ENCODE results near the gene GRM8. TPM values are rescaled to one million over a fixed set of nuclear protein-coding genes. Genes with fewer than 3 reads are reported as not detected.

GRM8 gene
- polyA plus RNA-seq, 1 donor from 2014 or later, result 1.5 TPM

GRCh38 chr7:127021019-127021738 lies 231.6 kb downstream of the GRM8 start:
- no peaks in the 10 kb centered on the region for H3K9me3 ChIP-seq (ENCODE audit: low read length)
- H4K20me1 ChIP-seq (ENCODE audit: insufficient read depth), result no peaks in the 10 kb centered on the region
- no peak overlapping the region for H3K4me3 ChIP-seq (ENCODE audit: low read length)
- H3K9ac ChIP-seq (ENCODE audit: low read length), result no peak overlapping the region
- no peaks in the 10 kb centered on the region for H3F3A ChIP-seq (ENCODE audit: insufficient read depth, low read length, poor library complexity, severe bottlenecking)
- no peaks in the 10 kb centered on the region for H3K36me3 ChIP-seq (ENCODE audit: insufficient read depth, low read length)
- H3K27ac ChIP-seq (ENCODE audit: low read length), result no peak overlapping the region
- no peaks in the 10 kb centered on the region for H3K27me3 ChIP-seq (ENCODE audit: insufficient read depth, low read depth, low read length)
- TF ChIP-seq TAF1 (IDR thresholded peaks at IDR 0.05; ENCODE audit: low read depth) (no peak), SMC3 (conservative IDR thresholded peaks at IDR 0.05; ENCODE audit: poor library complexity) (no peak), RAD21 (conservative IDR thresholded peaks at IDR 0.05) (no peak), POLR2AphosphoS5 (IDR thresholded peaks at IDR 0.05) (no peak), EZH2 (IDR thresholded peaks at IDR 0.05; ENCODE audit: borderline replicate concordance, insufficient read depth, low read length, poor library complexity, severe bottlenecking) (no peak), CTCF (IDR thresholded peaks at IDR 0.05; ENCODE audit: poor library complexity, severe bottlenecking) (no peak), MXI1 (conservative IDR thresholded peaks at IDR 0.05; ENCODE audit: poor library complexity, severe bottlenecking) (no peak), EP300 (conservative IDR thresholded peaks at IDR 0.05; ENCODE audit: poor library complexity, severe bottlenecking) (no peak)
- TF ChIP-seq, protein P1, sequence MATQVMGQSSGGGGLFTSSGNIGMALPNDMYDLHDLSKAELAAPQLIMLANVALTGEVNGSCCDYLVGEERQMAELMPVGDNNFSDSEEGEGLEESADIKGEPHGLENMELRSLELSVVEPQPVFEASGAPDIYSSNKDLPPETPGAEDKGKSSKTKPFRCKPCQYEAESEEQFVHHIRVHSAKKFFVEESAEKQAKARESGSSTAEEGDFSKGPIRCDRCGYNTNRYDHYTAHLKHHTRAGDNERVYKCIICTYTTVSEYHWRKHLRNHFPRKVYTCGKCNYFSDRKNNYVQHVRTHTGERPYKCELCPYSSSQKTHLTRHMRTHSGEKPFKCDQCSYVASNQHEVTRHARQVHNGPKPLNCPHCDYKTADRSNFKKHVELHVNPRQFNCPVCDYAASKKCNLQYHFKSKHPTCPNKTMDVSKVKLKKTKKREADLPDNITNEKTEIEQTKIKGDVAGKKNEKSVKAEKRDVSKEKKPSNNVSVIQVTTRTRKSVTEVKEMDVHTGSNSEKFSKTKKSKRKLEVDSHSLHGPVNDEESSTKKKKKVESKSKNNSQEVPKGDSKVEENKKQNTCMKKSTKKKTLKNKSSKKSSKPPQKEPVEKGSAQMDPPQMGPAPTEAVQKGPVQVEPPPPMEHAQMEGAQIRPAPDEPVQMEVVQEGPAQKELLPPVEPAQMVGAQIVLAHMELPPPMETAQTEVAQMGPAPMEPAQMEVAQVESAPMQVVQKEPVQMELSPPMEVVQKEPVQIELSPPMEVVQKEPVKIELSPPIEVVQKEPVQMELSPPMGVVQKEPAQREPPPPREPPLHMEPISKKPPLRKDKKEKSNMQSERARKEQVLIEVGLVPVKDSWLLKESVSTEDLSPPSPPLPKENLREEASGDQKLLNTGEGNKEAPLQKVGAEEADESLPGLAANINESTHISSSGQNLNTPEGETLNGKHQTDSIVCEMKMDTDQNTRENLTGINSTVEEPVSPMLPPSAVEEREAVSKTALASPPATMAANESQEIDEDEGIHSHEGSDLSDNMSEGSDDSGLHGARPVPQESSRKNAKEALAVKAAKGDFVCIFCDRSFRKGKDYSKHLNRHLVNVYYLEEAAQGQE (IDR thresholded peaks at IDR 0.05; ENCODE audit: borderline replicate concordance), result no peak
- H3K79me2 ChIP-seq (replicated peaks; ENCODE audit: insufficient read depth, low read length), result no peaks in the 10 kb centered on the region
- no peak overlapping the region for H2AFZ ChIP-seq (ENCODE audit: low read depth, low read length)
- H3K9me2 ChIP-seq (ENCODE audit: insufficient read depth, low read length), result no peaks in the 10 kb centered on the region
- no peak overlapping the region for H3K4me2 ChIP-seq (ENCODE audit: low read length)

DNA sequence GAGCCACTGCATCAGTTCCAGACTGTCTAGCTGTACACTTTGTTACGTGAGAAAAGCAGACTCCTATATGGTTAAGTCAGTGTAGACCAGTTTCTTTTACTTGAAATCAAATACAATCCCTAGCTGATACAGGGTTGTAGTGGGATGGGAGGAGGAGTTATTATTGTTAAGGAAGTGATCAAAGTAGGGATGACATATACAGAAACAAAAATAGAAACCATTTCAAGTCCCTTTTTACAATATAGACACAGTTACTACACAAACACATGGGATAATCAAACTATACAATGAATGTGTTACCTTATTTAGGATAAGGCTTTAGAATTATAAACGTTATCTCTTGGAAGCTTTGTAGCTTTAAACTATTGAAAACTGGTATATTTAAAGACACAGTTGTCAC lies 233.9 kb downstream of the GRM8 start:
- Histone ChIP-seq H3K9me2 (ENCODE audit: insufficient read depth, low read length) (no peaks in the 10 kb centered on the region), H2AFZ (ENCODE audit: low read depth, low read length) (no peak overlapping the region), H3K27ac (ENCODE audit: low read length) (no peak overlapping the region), H3K27me3 (ENCODE audit: insufficient read depth, low read depth, low read length) (no peaks in the 10 kb centered on the region), H3K4me3 (ENCODE audit: low read length) (no peak overlapping the region), H3K4me2 (ENCODE audit: low read length) (no peak overlapping the region), H3F3A (ENCODE audit: insufficient read depth, low read length, poor library complexity, severe bottlenecking) (no peaks in the 10 kb centered on the region), H3K36me3 (ENCODE audit: insufficient read depth, low read length) (no peaks in the 10 kb centered on the region), H4K20me1 (ENCODE audit: insufficient read depth) (no peaks in the 10 kb centered on the region), H3K9ac (ENCODE audit: low read length) (no peak overlapping the region), H3K9me3 (ENCODE audit: low read length) (no peaks in the 10 kb centered on the region), H3K79me2 (replicated peaks; ENCODE audit: insufficient read depth, low read length) (no peaks in the 10 kb centered on the region)
- TF ChIP-seq CTCF (IDR thresholded peaks at IDR 0.05; ENCODE audit: poor library complexity, severe bottlenecking) (no peak), POLR2AphosphoS5 (IDR thresholded peaks at IDR 0.05) (no peak), SMC3 (conservative IDR thresholded peaks at IDR 0.05; ENCODE audit: poor library complexity) (no peak), RAD21 (conservative IDR thresholded peaks at IDR 0.05) (no peak), MXI1 (conservative IDR thresholded peaks at IDR 0.05; ENCODE audit: poor library complexity, severe bottlenecking) (no peak), EZH2 (IDR thresholded peaks at IDR 0.05; ENCODE audit: borderline replicate concordance, insufficient read depth, low read length, poor library complexity, severe bottlenecking) (no peak), TAF1 (IDR thresholded peaks at IDR 0.05; ENCODE audit: low read depth) (no peak), EP300 (conservative IDR thresholded peaks at IDR 0.05; ENCODE audit: poor library complexity, severe bottlenecking) (no peak)
- TF ChIP-seq, protein P1 (IDR thresholded peaks at IDR 0.05; ENCODE audit: borderline replicate concordance), result no peak

Data from neural cell (in vitro differentiated cells).